Upper lobe of left lung (tissue), 6 donors: ENCODE results near the gene SLC15A5. TPM values are rescaled to one million over a fixed set of nuclear protein-coding genes. Genes with fewer than 3 reads are reported as not detected.

ENCODE experiments used
- ATAC-seq, 2 donors: fragments of 200-7000 bp; cut with Tn5 transposase; one replicate each; pipeline ENCODE4 v1.9.1; 2022; ENCODE audit warnings: mild to moderate bottlenecking in 2 of 2, moderate library complexity in 2 of 2; ENCODE audit not compliant: low FRiP score in 2 of 2
- DNase-seq, 2 donors: peaks; one replicate each; pipeline ENCODE4 v3.0.0-alpha.2; 2019 to 2020
- H3K27ac ChIP-seq, 4 donors: fragments of 200-600 bp; sonication (generic); one replicate each; pipeline ENCODE4 v1.5.1; 2016 to 2019
- H3K27me3 ChIP-seq, 4 donors: fragments of 200-600 bp; sonication (generic); one replicate each; pipeline ENCODE4 v1.5.1; 2017 to 2019
- H3K36me3 ChIP-seq, 4 donors: fragments of 200-600 bp; sonication (generic); one replicate each; pipeline ENCODE4 v1.5.1; 2016 to 2019
- H3K4me1 ChIP-seq, 4 donors: fragments of 200-600 bp; sonication (generic); one replicate each; pipeline ENCODE4 v1.5.1; 2018 to 2019
- H3K4me3 ChIP-seq, 4 donors: fragments of 200-600 bp; sonication (generic); one replicate each; pipeline ENCODE4 v1.5.1; 2017 to 2019; ENCODE audit warnings: mild to moderate bottlenecking in 2 of 4, moderate library complexity in 1 of 4
- H3K9me3 ChIP-seq, 4 donors: fragments of 200-600 bp; sonication (generic); one replicate each; pipeline ENCODE4 v1.5.1; 2018 to 2019
- EP300 ChIP-seq, 4 donors: sonication (generic); formaldehyde crosslinking; IDR thresholded peaks; one replicate each; pipeline ENCODE4 v1.5.1; 2017; ENCODE audit warnings: antibody characterized with exemption in 4 of 4, control low read depth in 2 of 4
- POLR2A ChIP-seq, 4 donors: fragments of 450-650 bp; IDR thresholded peaks; one replicate each; pipeline ENCODE4 v1.5.1; 2016 to 2017; ENCODE audit warnings: antibody characterized with exemption in 4 of 4, mild to moderate bottlenecking in 2 of 4
- POLR2AphosphoS5 ChIP-seq, 2 donors: sonication (generic); formaldehyde crosslinking; IDR thresholded peaks; one replicate each; pipeline ENCODE4 v1.5.1; 2017; ENCODE audit warnings: antibody characterized with exemption in 2 of 2
- WGBS, 2 donors: methylation state at CpG; one replicate each; pipeline ENCODE4 v1.1.5; 2017 to 2018; 5-methylcytosine and 5-hydroxymethylcytosine counted together
- total RNA-seq, 6 donors: library from RNA; depleted of rRNA in 4 of 6; stranded (reverse); fragments of >200 nt in 4 of 6; gene quantifications; one replicate each; pipeline versions ENCODE4 v1.1.0 to v1.2.1, GENCODE V29; 2016 to 2021
- TF ChIP-seq, protein P1 (sequence below), 6 experiments: fragments of 450-650 bp in 4 of 6; fragments of 200-600 bp in 2 of 6; sonication (generic) in 2 of 6; IDR thresholded peaks; one replicate each; pipeline ENCODE4 v1.5.1; 2016 to 2019; ENCODE audit warnings: antibody characterized with exemption in 6 of 6
- donor health status: DM: no; HTN: no; CAD: no; lungs with moderate emphysema.
- donor health status: DM: no; HTN: yes; CAD: no; lungs with severe emphysema.

The SLC15A5 gene
- total RNA-seq, 6 donors from 2014 or later, result not detected

DNA sequence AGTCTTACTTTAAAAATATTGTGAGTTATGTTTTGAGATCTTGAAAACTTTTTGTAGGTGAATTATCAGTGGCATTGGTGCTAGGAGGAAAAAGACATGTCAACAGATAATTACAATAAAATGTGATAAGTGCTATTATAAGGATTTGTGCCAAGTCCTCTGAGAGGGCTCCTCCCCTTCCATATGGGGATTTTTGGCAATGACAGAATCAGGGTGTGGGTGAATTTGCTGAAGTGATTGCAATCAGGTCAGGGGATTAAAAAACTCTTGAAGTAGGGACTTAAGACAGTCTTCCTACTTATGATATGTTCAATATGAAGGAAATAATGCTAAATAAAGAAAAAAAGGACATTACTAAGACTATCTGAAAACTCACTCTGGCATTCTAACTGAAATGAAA is 122.5 kb downstream of the SLC15A5 start:
- H3K36me3 ChIP-seq, result no peaks in the 10 kb centered on the region
- H3K4me3 ChIP-seq, result no peak overlapping the region
- DNase-seq (no peak), ATAC-seq (no peak)
- no peak for TF ChIP-seq POLR2AphosphoS5 (IDR thresholded peaks at IDR 0.05)
- TF ChIP-seq POLR2A (IDR thresholded peaks at IDR 0.05), result no peak
- TF ChIP-seq, protein P1, sequence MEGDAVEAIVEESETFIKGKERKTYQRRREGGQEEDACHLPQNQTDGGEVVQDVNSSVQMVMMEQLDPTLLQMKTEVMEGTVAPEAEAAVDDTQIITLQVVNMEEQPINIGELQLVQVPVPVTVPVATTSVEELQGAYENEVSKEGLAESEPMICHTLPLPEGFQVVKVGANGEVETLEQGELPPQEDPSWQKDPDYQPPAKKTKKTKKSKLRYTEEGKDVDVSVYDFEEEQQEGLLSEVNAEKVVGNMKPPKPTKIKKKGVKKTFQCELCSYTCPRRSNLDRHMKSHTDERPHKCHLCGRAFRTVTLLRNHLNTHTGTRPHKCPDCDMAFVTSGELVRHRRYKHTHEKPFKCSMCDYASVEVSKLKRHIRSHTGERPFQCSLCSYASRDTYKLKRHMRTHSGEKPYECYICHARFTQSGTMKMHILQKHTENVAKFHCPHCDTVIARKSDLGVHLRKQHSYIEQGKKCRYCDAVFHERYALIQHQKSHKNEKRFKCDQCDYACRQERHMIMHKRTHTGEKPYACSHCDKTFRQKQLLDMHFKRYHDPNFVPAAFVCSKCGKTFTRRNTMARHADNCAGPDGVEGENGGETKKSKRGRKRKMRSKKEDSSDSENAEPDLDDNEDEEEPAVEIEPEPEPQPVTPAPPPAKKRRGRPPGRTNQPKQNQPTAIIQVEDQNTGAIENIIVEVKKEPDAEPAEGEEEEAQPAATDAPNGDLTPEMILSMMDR (IDR thresholded peaks at IDR 0.05), result no peak
- no peak for TF ChIP-seq EP300 (IDR thresholded peaks at IDR 0.05)
- no peaks in the 10 kb centered on the region for H3K4me1 ChIP-seq
- H3K27me3 ChIP-seq, result no peaks in the 10 kb centered on the region
- H3K9me3 ChIP-seq, result no peaks in the 10 kb centered on the region
- no peak overlapping the region for H3K27ac ChIP-seq

DNA sequence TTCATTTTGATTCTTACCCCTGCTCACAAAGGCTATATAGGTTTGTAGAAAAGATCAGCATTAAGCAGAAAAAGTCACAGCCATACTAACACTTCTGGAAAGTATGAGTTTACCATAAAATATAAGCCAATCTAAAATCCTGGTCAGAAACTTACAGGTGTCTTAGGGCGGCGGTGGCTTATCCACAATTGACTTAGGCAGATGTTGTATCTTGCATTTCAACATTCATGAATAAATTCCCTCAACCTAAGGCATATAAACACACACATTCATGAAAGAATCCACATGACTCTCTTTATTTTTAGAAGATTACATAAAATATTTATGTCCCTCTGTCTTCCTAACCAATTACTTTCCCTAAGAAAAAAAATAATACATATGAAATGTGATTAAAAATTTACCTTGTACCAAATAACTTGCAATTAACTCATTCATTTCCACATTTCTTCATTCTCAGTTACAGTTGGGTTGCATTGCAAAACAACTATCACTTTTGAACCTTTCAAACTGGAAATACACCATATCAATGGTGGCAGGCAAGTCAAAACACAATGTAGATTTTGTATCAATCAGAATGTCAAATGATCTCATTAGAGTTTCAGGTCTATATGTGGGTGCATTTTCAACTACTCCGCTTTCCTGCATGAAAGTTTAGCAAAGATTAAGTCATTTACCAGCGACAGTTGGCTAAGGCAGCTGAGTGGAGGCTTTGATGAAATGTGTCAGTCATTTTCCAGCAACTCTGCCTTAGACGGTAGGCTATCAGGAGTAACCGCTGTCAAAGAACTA is 124.4 kb downstream of the SLC15A5 start:
- 90 to 93% methylated on average over 6 of the region's 6 CpGs for WGBS, 2 donors
- ATAC-seq (no peak), DNase-seq (no peak)
- no peaks in the 10 kb centered on the region for H3K4me1 ChIP-seq
- no peak overlapping the region for H3K27ac ChIP-seq
- no peaks in the 10 kb centered on the region for H3K27me3 ChIP-seq
- H3K36me3 ChIP-seq, result no peaks in the 10 kb centered on the region
- H3K9me3 ChIP-seq, result no peaks in the 10 kb centered on the region
- no peak overlapping the region for H3K4me3 ChIP-seq
- no peak for TF ChIP-seq POLR2A (IDR thresholded peaks at IDR 0.05)
- TF ChIP-seq EP300 (IDR thresholded peaks at IDR 0.05), result no peak
- TF ChIP-seq POLR2AphosphoS5 (IDR thresholded peaks at IDR 0.05), result no peak
- TF ChIP-seq, protein P1 (IDR thresholded peaks at IDR 0.05), result no peak

DNA sequence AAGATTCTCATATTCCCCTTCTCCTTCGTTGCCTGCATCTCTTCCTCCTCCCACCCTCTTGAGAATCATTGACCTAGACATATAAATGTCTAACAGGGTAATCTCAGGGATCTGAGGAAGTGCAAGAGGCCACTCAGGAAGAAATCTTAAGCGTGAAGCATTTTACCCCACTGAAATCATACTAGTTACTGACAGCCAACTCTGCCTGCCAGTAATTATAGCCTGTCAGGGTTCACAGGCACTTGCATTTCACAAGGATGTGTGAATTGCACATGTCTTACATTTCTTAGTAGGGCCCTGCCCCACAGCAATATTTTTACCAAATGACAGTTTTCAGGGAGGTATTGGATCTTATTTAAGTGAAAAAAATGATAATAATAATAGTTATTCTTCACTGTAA is 127.2 kb downstream of the SLC15A5 start:
- no peaks in the 10 kb centered on the region for H3K4me1 ChIP-seq
- no peak overlapping the region for H3K4me3 ChIP-seq
- no peaks in the 10 kb centered on the region for H3K9me3 ChIP-seq
- no peak for ATAC-seq
- DNase-seq, result no peak
- WGBS, 2 donors, result 13 to 20% methylated on average over 2 of the region's 2 CpGs
- H3K27me3 ChIP-seq, result no peaks in the 10 kb centered on the region
- no peaks in the 10 kb centered on the region for H3K36me3 ChIP-seq
- H3K27ac ChIP-seq, result no peak overlapping the region
- TF ChIP-seq POLR2A (IDR thresholded peaks at IDR 0.05) (no peak), POLR2AphosphoS5 (IDR thresholded peaks at IDR 0.05) (no peak), EP300 (IDR thresholded peaks at IDR 0.05) (no peak)
- TF ChIP-seq, protein P1 (IDR thresholded peaks at IDR 0.05), result no peak

GRCh38 chr12:16148938-16149337 is 128.5 kb downstream of the SLC15A5 start:
- no peaks in the 10 kb centered on the region for H3K9me3 ChIP-seq
- no peak for TF ChIP-seq POLR2AphosphoS5 (IDR thresholded peaks at IDR 0.05)
- TF ChIP-seq, protein P1 (IDR thresholded peaks at IDR 0.05), result no peak
- no peak for TF ChIP-seq POLR2A (IDR thresholded peaks at IDR 0.05)
- no peak for TF ChIP-seq EP300 (IDR thresholded peaks at IDR 0.05)
- DNase-seq (no peak), ATAC-seq (no peak)
- no peaks in the 10 kb centered on the region for H3K36me3 ChIP-seq
- H3K4me1 ChIP-seq, result no peaks in the 10 kb centered on the region
- H3K27ac ChIP-seq, result no peak overlapping the region
- H3K27me3 ChIP-seq, result no peaks in the 10 kb centered on the region
- 88 to 91% methylated on average over 3 of the region's 3 CpGs for WGBS, 2 donors
- no peak overlapping the region for H3K4me3 ChIP-seq

Other genes starting within 250 kb of the SLC15A5 start
- gene MGST1, start 70.0 kb upstream of the SLC15A5 start, total RNA-seq, result 100 to 1,000 TPM; 195 to 566 (median 253) TPM